HG02973 (cell line): ENCODE measurements around the gene TAF11L13.

Source experiments
- ATAC-seq: cut with Tn5 transposase; IDR thresholded peaks from one replicate; pipeline ENCODE4 v1.9.1; 2021; ENCODE audit warnings: moderate library complexity; ENCODE audit not compliant: unreplicated experiment

TAF11L13 gene

DNA sequence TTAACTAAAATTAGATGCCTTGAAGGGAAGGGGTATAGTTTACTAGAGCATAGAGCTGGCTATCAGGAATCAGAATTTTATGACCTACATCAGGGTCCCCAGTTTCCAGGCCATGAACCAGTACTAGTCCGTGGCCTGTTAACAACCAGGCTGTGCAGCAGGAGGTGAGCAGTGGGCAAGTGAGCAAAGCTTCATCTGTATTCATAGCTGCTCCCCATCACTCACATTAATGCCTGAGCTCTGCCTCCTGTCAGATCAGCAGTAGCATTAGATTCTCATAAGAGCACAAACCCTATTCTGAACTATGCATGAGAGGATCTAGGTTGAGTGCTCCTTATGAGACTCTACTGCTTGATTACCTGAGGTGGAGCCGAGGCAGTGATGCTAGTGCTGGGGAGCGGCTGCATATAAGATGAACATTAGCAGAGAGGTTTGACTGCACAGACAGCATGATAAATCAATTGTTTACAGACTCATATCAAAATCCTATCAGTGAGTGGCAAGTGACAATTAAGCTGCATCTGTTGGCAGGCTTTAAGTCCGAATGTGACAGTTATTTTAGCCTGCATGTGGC is 47.0 kb downstream of the TAF11L13 start:
- ATAC-seq = no peak

DNA sequence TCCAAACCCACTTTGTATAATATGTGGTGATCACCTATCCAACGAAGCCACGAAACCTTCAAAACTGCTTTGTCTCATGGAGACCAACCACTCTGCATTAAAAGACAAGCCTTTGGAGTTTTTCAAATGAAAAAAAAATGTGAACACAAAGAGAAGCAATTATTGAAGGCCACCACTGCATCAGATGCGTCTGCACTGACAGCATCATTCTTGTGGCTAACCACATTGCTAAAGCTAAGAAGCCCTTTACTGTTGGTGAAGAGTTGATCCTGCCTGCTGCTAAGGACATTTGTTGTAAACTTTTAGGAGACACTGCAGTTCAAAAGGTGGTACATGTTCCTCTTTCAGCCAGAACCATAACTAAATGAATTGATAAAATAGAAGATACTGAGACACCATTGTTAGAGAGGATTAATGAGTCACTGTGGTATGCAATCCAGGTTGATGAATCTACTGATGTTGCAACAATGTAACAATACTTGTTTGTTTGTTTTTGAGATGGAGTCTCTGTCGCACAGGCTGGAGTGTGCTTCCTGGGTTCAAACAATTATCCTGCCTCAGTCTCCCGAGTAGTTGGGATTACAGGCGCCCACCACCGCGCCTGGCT is 47.8 kb downstream of the TAF11L13 start:
- ATAC-seq = no peak

DNA sequence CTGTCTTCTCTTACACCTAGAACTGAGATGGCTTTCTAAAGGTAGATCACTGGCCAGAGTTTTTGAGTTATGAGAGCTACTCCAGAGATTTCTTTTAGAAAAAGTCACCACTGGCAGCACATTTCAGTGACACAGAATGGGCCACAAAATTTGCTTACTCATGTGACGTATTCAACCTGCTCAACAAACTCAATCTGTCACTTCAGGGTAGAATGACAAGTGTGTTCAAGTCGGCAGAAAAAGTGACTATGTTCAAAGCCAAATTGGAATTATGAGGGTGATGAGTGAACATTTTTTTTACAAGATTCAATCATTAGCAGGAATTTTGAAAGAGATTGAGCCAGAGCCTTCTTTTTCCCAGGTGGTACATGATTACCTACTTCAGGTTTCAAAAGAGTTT is 48.8 kb downstream of the TAF11L13 start:
- no peak for ATAC-seq
